HCT116 (cell line): Measurements from ENCODE around the gene MANSC1. TPM values are rescaled to one million over a fixed set of nuclear protein-coding genes. Genes with fewer than 3 reads are reported as not detected.

Source experiments
- ATAC-seq: fragments of 200-7000 bp; cut with Tn5 transposase; 2 replicates; pipeline ENCODE4 v1.9.1; 2020; ENCODE audit warnings: mild to moderate bottlenecking, moderate library complexity
- BruUV-seq: library from RNA; stranded (reverse); fragments of 400-500 nt; replicated peaks from 2 replicates; lab custom pipeline; 2021; lab: Mats Ljungman, UMichigan
- CTCF ChIA-PET: fragments of 300-600 bp; sonication (Branson Sonifier 250); formaldehyde crosslinking; loops from one replicate; lab custom pipeline; 2021; ENCODE audit warnings: antibody characterized with exemption; lab: Charles Lee
- POLR2A ChIA-PET: fragments of 300-600, 350-600 bp; sonication (Branson Sonifier 250); formaldehyde crosslinking; loops from one replicate; lab custom pipeline; 2021; ENCODE audit warnings: antibody characterized with exemption; lab: Charles Lee
- RAD21 ChIA-PET, 2 experiments: fragments of 300-600 bp; sonication (Branson Sonifier 250); formaldehyde crosslinking; loops; one replicate each; lab custom pipeline; 2023; ENCODE audit warnings: low total read pairs in 2 of 2; ENCODE audit not compliant: uncharacterized antibody in 2 of 2, unreplicated experiment in 2 of 2, low non-redundant PET in 1 of 2; lab: Charles Lee
- DNase-seq: peaks from one replicate; pipeline ENCODE4 v3.0.0-alpha.2; 2010; ENCODE audit warnings: low read depth, low spot score
- H2AFZ ChIP-seq: fragments of 200-600 bp; shearing (Covaris generic), sonication (generic); 2 replicates; pipeline ENCODE4 v1.6.1; 2017; ENCODE audit warnings: low read depth, mixed run types, mixed read lengths, antibody characterized with exemption, low read length; ENCODE audit not compliant: poor library complexity, severe bottlenecking
- H3K27ac ChIP-seq: 2 replicates; pipeline ENCODE4 v1.5.1; 2012; ENCODE audit warnings: low read depth, low read length
- H3K27me3 ChIP-seq: fragments of 200-600 bp; sonication (generic); 2 replicates; pipeline ENCODE4 v1.6.1; 2016; ENCODE audit warnings: mixed run types, low read length, mixed read lengths; ENCODE audit not compliant: insufficient read depth
- H3K36me3 ChIP-seq, 2 experiments: fragments of 200-500 bp in 1 of 2; fragments of 200-600 bp in 1 of 2; sonication (Bioruptor generic) in 1 of 2; sonication (generic) in 1 of 2; 2 replicates each; pipeline versions ENCODE4 v1.5.1 to v1.6.1; 2014 to 2016; ENCODE audit warnings: low read length in 2 of 2, inconsistent platforms in 1 of 2, mixed read lengths in 1 of 2, mixed run types in 1 of 2; ENCODE audit not compliant: insufficient read depth in 2 of 2, control insufficient read depth in 1 of 2
- H3K4me1 ChIP-seq, 2 experiments: fragments of 200-600 bp in 1 of 2; sonication (generic) in 1 of 2; 2 replicates each; pipeline versions ENCODE4 v1.5.1 to v1.6.1; 2012 to 2017; ENCODE audit warnings: low read length in 2 of 2, inconsistent platforms in 1 of 2, mild to moderate bottlenecking in 1 of 2, mixed read lengths in 1 of 2, mixed run types in 1 of 2, moderate library complexity in 1 of 2; ENCODE audit not compliant: insufficient read depth in 2 of 2, control insufficient read depth in 1 of 2
- H3K4me2 ChIP-seq: fragments of 200-600 bp; sonication (generic); 2 replicates; pipeline ENCODE4 v1.6.1; 2017; ENCODE audit warnings: mixed run types, low read length, mixed read lengths
- H3K4me3 ChIP-seq, 2 experiments: fragments of 200-600 bp in 1 of 2; sonication (generic) in 1 of 2; replicated peaks in 1 of 2; 2 replicates each; pipeline ENCODE4 v1.5.1; 2011 to 2016; ENCODE audit warnings: low read length in 2 of 2, control low read depth in 1 of 2, low read depth in 1 of 2, mild to moderate bottlenecking in 1 of 2, mixed read lengths in 1 of 2, mixed run types in 1 of 2
- H3K79me2 ChIP-seq: fragments of 200-600 bp; sonication (generic); 2 replicates; pipeline ENCODE4 v1.6.1; 2017; ENCODE audit warnings: mild to moderate bottlenecking, mixed run types, low read length, moderate library complexity, mixed read lengths; ENCODE audit not compliant: insufficient read depth
- H3K9ac ChIP-seq: fragments of 200-600 bp; sonication (generic); 2 replicates; pipeline ENCODE4 v1.6.1; 2016; ENCODE audit warnings: low read length, mixed read lengths
- H3K9me2 ChIP-seq: fragments of 200-600 bp; sonication (generic), shearing (Covaris generic); 2 replicates; pipeline ENCODE4 v1.6.1; 2017; ENCODE audit warnings: mixed run types, mild to moderate bottlenecking, moderate library complexity; ENCODE audit not compliant: insufficient read depth
- H3K9me3 ChIP-seq, 2 experiments: fragments of 200-500 bp in 1 of 2; fragments of 200-600 bp in 1 of 2; sonication (Bioruptor generic) in 1 of 2; sonication (generic) in 1 of 2; 2 replicates each; pipeline ENCODE4 v1.6.1; 2014 to 2017; ENCODE audit warnings: low read length in 2 of 2, mixed read lengths in 2 of 2, inconsistent platforms in 1 of 2, low read depth in 1 of 2, mild to moderate bottlenecking in 1 of 2, mixed run types in 1 of 2, moderate library complexity in 1 of 2; ENCODE audit not compliant: control insufficient read depth in 1 of 2, insufficient read depth in 1 of 2
- H4K20me1 ChIP-seq: fragments of 200-600 bp; sonication (generic), shearing (Covaris generic); 2 replicates; pipeline ENCODE4 v1.6.1; 2017; ENCODE audit warnings: mixed run types, mild to moderate bottlenecking, moderate library complexity; ENCODE audit not compliant: insufficient read depth
- ATF3 ChIP-seq: IDR thresholded peaks from 2 replicates; pipeline ENCODE4 v1.6.1; 2012
- CBX3 ChIP-seq: IDR thresholded peaks from 2 replicates; pipeline ENCODE4 v1.6.1; 2012; ENCODE audit warnings: low read depth
- CEBPB ChIP-seq: IDR thresholded peaks from 2 replicates; pipeline ENCODE4 v1.6.1; 2012; ENCODE audit warnings: low read depth
- CTCF ChIP-seq, 3 experiments: fragments of 200-600 bp in 1 of 3; sonication (generic) in 1 of 3; IDR thresholded peaks in 2 of 3; conservative IDR thresholded peaks in 1 of 3; 2 replicates each; pipeline ENCODE4 v1.5.1; 2012 to 2017; ENCODE audit warnings: low read depth in 2 of 3, low read length in 2 of 3, antibody characterized with exemption in 1 of 3, borderline replicate concordance in 1 of 3, control low read depth in 1 of 3, mild to moderate bottlenecking in 1 of 3, mixed read lengths in 1 of 3, mixed run types in 1 of 3, moderate library complexity in 1 of 3; ENCODE audit not compliant: insufficient read depth in 1 of 3
- EZH2 ChIP-seq: fragments of 200-600 bp; sonication (generic); IDR thresholded peaks from 2 replicates; pipeline ENCODE4 v1.6.1; 2017; ENCODE audit warnings: antibody characterized with exemption, mixed run types
- FOSL1 ChIP-seq: IDR thresholded peaks from 2 replicates; pipeline ENCODE4 v1.6.1; 2012; ENCODE audit warnings: low read depth
- JUND ChIP-seq: IDR thresholded peaks from 2 replicates; pipeline ENCODE4 v1.6.1; 2012
- POLR2AphosphoS5 ChIP-seq: IDR thresholded peaks from 2 replicates; pipeline ENCODE4 v1.6.1; 2011; ENCODE audit warnings: mild to moderate bottlenecking, low read depth, low read length, moderate library complexity
- REST ChIP-seq: IDR thresholded peaks from 2 replicates; pipeline ENCODE4 v1.6.1; 2012; ENCODE audit warnings: low read depth
- SIN3A ChIP-seq: IDR thresholded peaks from 2 replicates; pipeline ENCODE4 v1.6.1; 2012; ENCODE audit warnings: low read depth
- SRF ChIP-seq: IDR thresholded peaks from 2 replicates; pipeline ENCODE4 v1.6.1; 2012; ENCODE audit warnings: low read depth
- TCF7L2 ChIP-seq: IDR thresholded peaks from 2 replicates; pipeline ENCODE4 v1.7.0; 2011; ENCODE audit warnings: borderline replicate concordance, inconsistent platforms; ENCODE audit not compliant: insufficient read depth, insufficient read length; ENCODE audit errors: extremely low read depth
- ZFX ChIP-seq: fragments of 450-650 bp; IDR thresholded peaks from 2 replicates; pipeline ENCODE4 v1.6.1; 2017
- ZNF274 ChIP-seq: fragments of 200-500 bp; sonication (Bioruptor generic); IDR thresholded peaks from 2 replicates; pipeline ENCODE4 v1.6.1; 2014; ENCODE audit warnings: mild to moderate bottlenecking, low read depth, low read length, inconsistent platforms
- intact Hi-C: fragments of 100-400 bp; cut with micrococcal nuclease; formaldehyde crosslinking; loops from 2 replicates; pipeline ENCODE4 v1.10.0; 2022
- total RNA-seq: library from RNA; stranded (reverse); gene quantifications from one replicate; pipeline ENCODE4 v1.2.1, GENCODE V29; 2021; ENCODE audit not compliant: unreplicated experiment

The MANSC1 gene
- total RNA-seq, 1 experiment from 2014 or later = 0.20 TPM

- no peak for ATAC-seq
- H3K27ac ChIP-seq = no peak overlapping the region
- BruUV-seq = no TSS peak
Measured at GRCh38 chr12:12379831-12380730, 30.0 kb upstream of the MANSC1 start.

DNA sequence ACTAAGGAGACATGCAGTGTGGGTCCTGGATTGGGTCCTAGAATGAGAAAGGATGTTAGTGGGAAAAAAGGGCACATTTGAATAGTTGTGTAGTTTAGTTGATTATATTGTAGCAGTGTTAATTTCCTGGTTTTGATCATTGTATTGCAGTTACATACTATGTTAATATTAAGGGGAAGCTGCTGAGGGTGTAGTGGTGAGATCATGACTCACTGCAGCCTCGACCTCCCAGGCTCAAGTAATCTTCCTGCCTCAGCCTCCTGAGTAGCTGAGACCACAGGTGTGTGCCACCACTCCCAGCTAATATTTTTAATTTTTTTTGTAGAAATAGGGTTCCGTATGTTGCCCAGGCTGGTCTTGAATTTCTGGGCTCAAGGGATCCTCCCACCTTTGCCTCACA is 28.6 kb upstream of the MANSC1 start:
- Histone ChIP-seq H3K27me3 (no peaks in the 10 kb centered on the region), H3K27ac (no peak overlapping the region), H3K36me3 (no peaks in the 10 kb centered on the region), H3K9me2 (no peaks in the 10 kb centered on the region), H4K20me1 (no peaks in the 10 kb centered on the region), H3K4me2 (no peak overlapping the region), H3K79me2 (no peaks in the 10 kb centered on the region), H3K4me1 (no peaks in the 10 kb centered on the region), H3K9me3 (peaks cover 0 to 6% of the 10 kb centered on the region in 2 experiments; a peak in 1 of 4 replicates), H3K4me3 (no peak overlapping the region), H2AFZ (no peak overlapping the region), H3K9ac (no peak overlapping the region)
- BruUV-seq = no TSS peak
- ATAC-seq = no peak
- DNase-seq = no peak
- RAD21 ChIA-PET = no interaction called here
- intact Hi-C loops = no loop called here
- POLR2A ChIA-PET = no interaction called here
- CTCF ChIA-PET = interaction anchor here (1.3 to 1.4 kb wide), 3 partner anchors 11 to 359 kb away, joined by 3 to 7 read pairs (median 3); no protein-coding TSS in a partner anchor
- no peak for TF ChIP-seq SIN3A
- TF ChIP-seq ZNF274 = no peak
- TF ChIP-seq JUND = no peak
- TF ChIP-seq CEBPB = no peak
- no peak for TF ChIP-seq CTCF (IDR thresholded peaks at IDR 0.05 in 2 of 3, conservative IDR thresholded peaks at IDR 0.05 in 1 of 3; ENCODE audit: borderline replicate concordance in 1 of 3, insufficient read depth in 1 of 3, low read depth in 2 of 3, low read length in 2 of 3)
- no peak for TF ChIP-seq CBX3
- no peak for TF ChIP-seq POLR2AphosphoS5
- no peak for TF ChIP-seq EZH2
- TF ChIP-seq ZFX = no peak
- TF ChIP-seq REST = no peak
- TF ChIP-seq SRF = no peak
- TF ChIP-seq FOSL1 = no peak
- TF ChIP-seq TCF7L2 = no peak
- no peak for TF ChIP-seq ATF3

More at GRCh38 chr12:12379831-12380730, 30.0 kb upstream of the MANSC1 start:
- no peaks in the 10 kb centered on the region for H3K27me3 ChIP-seq
- TF ChIP-seq POLR2AphosphoS5 = no peak
- H2AFZ ChIP-seq = no peak overlapping the region
- no peaks in the 10 kb centered on the region for H3K79me2 ChIP-seq
- CTCF ChIA-PET = interaction anchor here (1.4 kb wide), 2 partner anchors 276 to 357 kb away, joined by 3 to 7 read pairs; no protein-coding TSS in a partner anchor
- H3K9me3 ChIP-seq = peaks cover 0 to 6% of the 10 kb centered on the region in 2 experiments; a peak in 1 of 4 replicates
- intact Hi-C loops = no loop called here
- POLR2A ChIA-PET = no interaction called here
- no peak for DNase-seq
- no peak overlapping the region for H3K4me2 ChIP-seq
- RAD21 ChIA-PET = no interaction called here
- no peak overlapping the region for H3K4me3 ChIP-seq
- no peaks in the 10 kb centered on the region for H3K36me3 ChIP-seq
- H3K9ac ChIP-seq = no peak overlapping the region
- H3K9me2 ChIP-seq = no peaks in the 10 kb centered on the region
- no peaks in the 10 kb centered on the region for H3K4me1 ChIP-seq
- no peaks in the 10 kb centered on the region for H4K20me1 ChIP-seq
